Ascending aorta (tissue), 2 donors: ENCODE data around the gene COQ8A. TPM values are rescaled to one million over a fixed set of nuclear protein-coding genes. Genes with fewer than 3 reads are reported as not detected.

Source experiments
- DNase-seq, 2 donors: peaks; one replicate each; pipeline ENCODE4 v3.0.0-alpha.2; 2019; ENCODE audit warnings: low spot score in 2 of 2
- H3K27ac ChIP-seq, 2 donors: fragments of 200-600 bp; sonication (generic); one replicate each; pipeline ENCODE4 v1.5.1; 2016 to 2017; ENCODE audit warnings: mild to moderate bottlenecking in 1 of 2
- H3K27me3 ChIP-seq: fragments of 200-600 bp; sonication (generic); one replicate; pipeline ENCODE4 v1.5.1; 2017
- H3K36me3 ChIP-seq, 2 donors: fragments of 200-600 bp; sonication (generic); one replicate each; pipeline ENCODE4 v1.5.1; 2016
- H3K4me1 ChIP-seq, 2 donors: fragments of 200-600 bp; sonication (generic); one replicate each; pipeline ENCODE4 v1.5.1; 2016 to 2017; ENCODE audit warnings: mild to moderate bottlenecking in 1 of 2
- H3K4me3 ChIP-seq, 2 donors: fragments of 200-600 bp; sonication (generic); one replicate each; pipeline ENCODE4 v1.5.1; 2016 to 2017; ENCODE audit warnings: mild to moderate bottlenecking in 1 of 2
- H3K9me3 ChIP-seq, 2 donors: fragments of 200-600 bp; sonication (generic); one replicate each; pipeline ENCODE4 v1.5.1; 2016
- intact Hi-C: fragments of 100-400 bp; cut with DNase I; formaldehyde crosslinking; loops from one replicate; pipeline ENCODE4 v1.15.1; 2023
- total RNA-seq: library from RNA; depleted of rRNA; stranded (reverse); fragments of >200 nt; gene quantifications from one replicate; pipeline ENCODE4 v1.1.0, GENCODE V29; 2016
- TF ChIP-seq, protein P1 (sequence below), 3 experiments: fragments of 200-600 bp in 2 of 3; fragments of 450-650 bp in 1 of 3; sonication (generic) in 2 of 3; IDR thresholded peaks; one replicate each; pipeline ENCODE4 v1.5.1; 2016 to 2019; ENCODE audit warnings: antibody characterized with exemption in 3 of 3, mild to moderate bottlenecking in 1 of 3, moderate library complexity in 1 of 3

Gene COQ8A
- total RNA-seq, 1 donor from 2014 or later, result 42.4 TPM

DNA sequence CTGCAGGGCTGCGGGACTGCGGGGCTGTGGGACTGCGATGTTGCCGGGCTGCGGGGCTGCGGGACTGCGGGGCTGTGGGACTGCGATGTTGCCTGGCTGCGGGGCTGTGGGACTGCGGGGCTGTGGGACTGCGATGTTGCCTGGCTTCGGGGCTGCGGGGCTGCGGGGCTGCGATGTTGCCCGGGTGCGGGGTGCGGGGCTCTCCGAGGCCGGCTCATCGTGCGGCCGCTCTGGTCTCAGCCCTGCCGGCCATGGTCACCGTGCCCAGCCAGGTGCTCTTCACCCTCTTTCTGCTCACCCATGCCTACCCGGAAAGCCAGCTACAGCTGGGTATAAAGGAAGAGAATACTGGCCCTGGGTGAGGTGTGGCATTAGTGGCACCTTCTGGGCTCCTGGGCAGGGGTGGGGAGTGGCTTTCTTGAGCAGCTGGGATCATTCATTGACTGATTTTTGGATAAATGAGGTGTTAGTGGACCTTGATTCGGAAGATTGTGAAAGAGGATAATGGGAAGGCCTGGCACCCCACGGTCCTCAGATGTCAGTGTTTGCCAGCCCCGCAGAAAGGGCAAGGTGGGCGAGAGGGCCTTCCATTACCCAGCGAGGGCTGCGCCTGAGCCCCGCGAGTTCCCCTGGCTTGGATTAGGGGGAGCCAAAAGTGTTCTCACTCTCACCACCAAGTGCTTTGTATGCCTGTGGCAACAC, 36.3 kb downstream of the COQ8A start:
- Histone ChIP-seq H3K9me3 (no peaks in the 10 kb centered on the region), H3K4me3 (no peak overlapping the region), H3K27ac (no peak overlapping the region), H3K36me3 (peaks cover 0 to 13% of the 10 kb centered on the region in 2 donors), H3K27me3 (no peaks in the 10 kb centered on the region), H3K4me1 (peaks cover 0 to 27% of the 10 kb centered on the region in 2 donors)
- no peak for DNase-seq
- intact Hi-C loops, result no loop called here
- TF ChIP-seq, protein P1, sequence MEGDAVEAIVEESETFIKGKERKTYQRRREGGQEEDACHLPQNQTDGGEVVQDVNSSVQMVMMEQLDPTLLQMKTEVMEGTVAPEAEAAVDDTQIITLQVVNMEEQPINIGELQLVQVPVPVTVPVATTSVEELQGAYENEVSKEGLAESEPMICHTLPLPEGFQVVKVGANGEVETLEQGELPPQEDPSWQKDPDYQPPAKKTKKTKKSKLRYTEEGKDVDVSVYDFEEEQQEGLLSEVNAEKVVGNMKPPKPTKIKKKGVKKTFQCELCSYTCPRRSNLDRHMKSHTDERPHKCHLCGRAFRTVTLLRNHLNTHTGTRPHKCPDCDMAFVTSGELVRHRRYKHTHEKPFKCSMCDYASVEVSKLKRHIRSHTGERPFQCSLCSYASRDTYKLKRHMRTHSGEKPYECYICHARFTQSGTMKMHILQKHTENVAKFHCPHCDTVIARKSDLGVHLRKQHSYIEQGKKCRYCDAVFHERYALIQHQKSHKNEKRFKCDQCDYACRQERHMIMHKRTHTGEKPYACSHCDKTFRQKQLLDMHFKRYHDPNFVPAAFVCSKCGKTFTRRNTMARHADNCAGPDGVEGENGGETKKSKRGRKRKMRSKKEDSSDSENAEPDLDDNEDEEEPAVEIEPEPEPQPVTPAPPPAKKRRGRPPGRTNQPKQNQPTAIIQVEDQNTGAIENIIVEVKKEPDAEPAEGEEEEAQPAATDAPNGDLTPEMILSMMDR (IDR thresholded peaks at IDR 0.05), result no peak

GRCh38 chr1:226976978-226977642, 37.0 kb downstream of the COQ8A start:
- H3K27ac ChIP-seq, result no peak overlapping the region
- intact Hi-C loops, result no loop called here
- H3K4me3 ChIP-seq, result no peak overlapping the region
- no peaks in the 10 kb centered on the region for H3K27me3 ChIP-seq
- DNase-seq, result no peak
- H3K36me3 ChIP-seq, result peaks cover 0 to 13% of the 10 kb centered on the region in 2 donors
- no peaks in the 10 kb centered on the region for H3K9me3 ChIP-seq
- TF ChIP-seq, protein P1 (IDR thresholded peaks at IDR 0.05), result no peak
- H3K4me1 ChIP-seq, result peaks cover 0 to 27% of the 10 kb centered on the region in 2 donors

- TF ChIP-seq, protein P1 (IDR thresholded peaks at IDR 0.05), result no peak
- Histone ChIP-seq H3K9me3 (no peaks in the 10 kb centered on the region), H3K4me3 (no peak overlapping the region), H3K27ac (no peak overlapping the region), H3K27me3 (no peaks in the 10 kb centered on the region), H3K4me1 (peaks cover 0 to 26% of the 10 kb centered on the region in 2 donors), H3K36me3 (peaks cover 4 to 19% of the 10 kb centered on the region in 2 donors)
- intact Hi-C loops, result no loop called here
- no peak for DNase-seq
These were observed 37.7 kb downstream of the COQ8A start for GRCh38 chr1:226977643-226978431.

DNA sequence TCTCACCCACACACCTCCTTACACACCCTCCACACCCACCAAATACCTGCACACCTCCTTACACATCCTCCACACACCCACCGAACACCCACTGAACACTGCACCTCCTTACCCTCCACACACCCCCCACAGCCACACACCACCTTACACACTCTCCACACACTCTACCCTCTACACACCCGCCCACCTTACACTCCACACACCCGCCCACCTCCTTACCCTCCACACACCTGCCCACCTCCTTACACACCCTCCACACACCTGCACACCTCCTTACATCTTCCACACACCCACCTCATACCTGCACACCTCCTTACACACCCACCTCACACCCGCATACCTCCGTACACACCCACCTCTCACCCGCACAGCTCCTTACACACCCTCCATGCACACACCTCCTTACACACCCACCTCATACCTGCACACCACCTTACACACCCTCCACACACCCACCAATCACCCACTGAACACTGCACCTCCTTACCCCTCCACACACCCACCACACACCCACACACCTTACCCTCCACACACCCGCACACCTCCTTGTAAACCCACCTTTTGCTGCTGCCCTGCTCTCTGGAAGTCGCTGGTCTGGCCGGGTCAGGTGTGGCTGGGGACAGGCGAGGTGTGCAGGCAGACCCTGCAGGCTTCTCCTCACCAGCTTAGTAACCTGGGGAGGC, 38.5 kb downstream of the COQ8A start:
- TF ChIP-seq, protein P1 (IDR thresholded peaks at IDR 0.05), result no peak
- DNase-seq, result no peak
- Histone ChIP-seq H3K4me3 (no peak overlapping the region), H3K27me3 (no peaks in the 10 kb centered on the region), H3K27ac (no peak overlapping the region), H3K36me3 (peaks cover 7 to 24% of the 10 kb centered on the region in 2 donors), H3K4me1 (peaks cover 0 to 18% of the 10 kb centered on the region in 2 donors), H3K9me3 (no peaks in the 10 kb centered on the region)
- intact Hi-C loops, result no loop called here

GRCh38 chr1:226979115-226979516, 39.0 kb downstream of the COQ8A start:
- Histone ChIP-seq H3K36me3 (peaks cover 7 to 25% of the 10 kb centered on the region in 2 donors), H3K27ac (no peak overlapping the region)
- intact Hi-C loops, result no loop called here

More at GRCh38 chr1:226979115-226979516, 39.0 kb downstream of the COQ8A start:
- TF ChIP-seq, protein P1 (IDR thresholded peaks at IDR 0.05), result no peak
- peaks cover 0 to 14% of the 10 kb centered on the region in 2 donors for H3K4me1 ChIP-seq
- DNase-seq, result no peak
- H3K4me3 ChIP-seq, result no peak overlapping the region
- no peaks in the 10 kb centered on the region for H3K9me3 ChIP-seq
- H3K27me3 ChIP-seq, result no peaks in the 10 kb centered on the region
